DND-41 (cell line): Measurements from ENCODE around the gene DLK2.

Experiments
- ATAC-seq: fragments of 200-7000 bp; cut with Tn5 transposase; 3 replicates; pipeline ENCODE4 v1.9.1; 2021; ENCODE audit warnings: low read depth; ENCODE audit not compliant: insufficient read depth
- DNase-seq: peaks from one replicate; pipeline ENCODE4 v3.0.0-alpha.2; 2020
- H2AFZ ChIP-seq: 2 replicates; pipeline ENCODE4 v1.6.0; 2012; ENCODE audit warnings: low read depth, low read length
- H3K27ac ChIP-seq: 2 replicates; pipeline ENCODE4 v1.5.1; 2012; ENCODE audit warnings: low read length, inconsistent platforms
- H3K27me3 ChIP-seq: fragments of 200-600 bp; sonication (generic); 2 replicates; pipeline ENCODE4 v1.6.0; 2012; ENCODE audit warnings: low read length, mild to moderate bottlenecking, inconsistent platforms; ENCODE audit not compliant: insufficient read depth, poor library complexity
- H3K36me3 ChIP-seq: 2 replicates; pipeline ENCODE4 v1.5.1; 2012; ENCODE audit warnings: low read length, inconsistent platforms; ENCODE audit not compliant: insufficient read depth
- H3K4me1 ChIP-seq: 2 replicates; pipeline ENCODE4 v1.5.1; 2012; ENCODE audit warnings: mild to moderate bottlenecking, low read length; ENCODE audit not compliant: insufficient read depth
- H3K4me2 ChIP-seq: 2 replicates; pipeline ENCODE4 v1.6.0; 2012; ENCODE audit warnings: mild to moderate bottlenecking, moderate library complexity, low read length, inconsistent platforms; ENCODE audit not compliant: insufficient read depth
- H3K4me3 ChIP-seq, 2 experiments: fragments of 200-600 bp in 1 of 2; shearing (Covaris generic) in 1 of 2; 2 replicates each; pipeline ENCODE4 v1.5.1; 2012 to 2016; ENCODE audit warnings: inconsistent platforms in 2 of 2, low read length in 2 of 2, mild to moderate bottlenecking in 2 of 2, low read depth in 1 of 2, moderate library complexity in 1 of 2
- H3K79me2 ChIP-seq: 2 replicates; pipeline ENCODE4 v1.6.0; 2012; ENCODE audit warnings: low read length, inconsistent platforms; ENCODE audit not compliant: insufficient read depth
- H3K9ac ChIP-seq: 2 replicates; pipeline ENCODE4 v1.6.0; 2012; ENCODE audit warnings: low read depth, mild to moderate bottlenecking, inconsistent platforms, low read length, moderate library complexity
- H3K9me3 ChIP-seq: 2 replicates; pipeline ENCODE4 v1.5.1; 2012; ENCODE audit warnings: low read length, moderate library complexity, mild to moderate bottlenecking, inconsistent platforms; ENCODE audit not compliant: insufficient read depth, severe bottlenecking
- H4K20me1 ChIP-seq: 2 replicates; pipeline ENCODE4 v1.6.0; 2012; ENCODE audit warnings: low read length; ENCODE audit not compliant: insufficient read depth
- EZH2 ChIP-seq: IDR thresholded peaks from 3 replicates; pipeline ENCODE4 v1.6.1; 2012; ENCODE audit warnings: borderline replicate concordance, low read depth, mild to moderate bottlenecking, moderate library complexity, low read length, inconsistent platforms; ENCODE audit not compliant: severe bottlenecking
- TF ChIP-seq, protein P1 (sequence below): IDR thresholded peaks from 2 replicates; pipeline ENCODE4 v1.5.1; 2012; ENCODE audit warnings: borderline replicate concordance, low read length, moderate library complexity, mild to moderate bottlenecking; ENCODE audit not compliant: poor library complexity, severe bottlenecking; ENCODE audit errors: extremely low read depth

DLK2 gene

DNA sequence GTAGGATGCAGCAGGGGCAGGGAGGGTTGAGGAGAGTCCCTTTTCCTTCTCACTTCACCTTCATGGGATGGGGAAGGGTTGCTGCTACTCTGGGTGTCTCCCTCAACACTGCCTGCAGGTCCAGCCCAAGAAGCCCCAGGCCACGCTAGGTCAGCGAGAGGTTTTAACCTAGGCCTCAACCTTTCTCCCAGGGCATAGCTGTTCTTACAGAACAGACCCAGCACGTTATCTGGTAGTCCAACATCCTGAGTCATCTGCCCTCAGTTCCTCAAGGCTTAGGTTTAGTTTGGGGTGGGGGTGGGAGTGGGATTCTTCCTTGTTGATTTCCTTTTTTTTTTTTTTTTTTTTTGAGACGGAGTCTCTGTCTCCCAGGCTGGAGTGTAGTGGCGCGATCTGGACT, 39.0 kb upstream of the DLK2 start:
- H3K79me2 ChIP-seq = peaks cover 13% of the 10 kb centered on the region
- H3K27me3 ChIP-seq = no peaks in the 10 kb centered on the region
- peaks cover 29% of the 10 kb centered on the region for H4K20me1 ChIP-seq
- no peak overlapping the region for H3K4me3 ChIP-seq
- H3K9ac ChIP-seq = no peak overlapping the region
- no peaks in the 10 kb centered on the region for H3K4me1 ChIP-seq
- no peak overlapping the region for H2AFZ ChIP-seq
- H3K36me3 ChIP-seq = peaks cover 31% of the 10 kb centered on the region
- no peak for ATAC-seq
- TF ChIP-seq EZH2 = no peak
- TF ChIP-seq, protein P1, sequence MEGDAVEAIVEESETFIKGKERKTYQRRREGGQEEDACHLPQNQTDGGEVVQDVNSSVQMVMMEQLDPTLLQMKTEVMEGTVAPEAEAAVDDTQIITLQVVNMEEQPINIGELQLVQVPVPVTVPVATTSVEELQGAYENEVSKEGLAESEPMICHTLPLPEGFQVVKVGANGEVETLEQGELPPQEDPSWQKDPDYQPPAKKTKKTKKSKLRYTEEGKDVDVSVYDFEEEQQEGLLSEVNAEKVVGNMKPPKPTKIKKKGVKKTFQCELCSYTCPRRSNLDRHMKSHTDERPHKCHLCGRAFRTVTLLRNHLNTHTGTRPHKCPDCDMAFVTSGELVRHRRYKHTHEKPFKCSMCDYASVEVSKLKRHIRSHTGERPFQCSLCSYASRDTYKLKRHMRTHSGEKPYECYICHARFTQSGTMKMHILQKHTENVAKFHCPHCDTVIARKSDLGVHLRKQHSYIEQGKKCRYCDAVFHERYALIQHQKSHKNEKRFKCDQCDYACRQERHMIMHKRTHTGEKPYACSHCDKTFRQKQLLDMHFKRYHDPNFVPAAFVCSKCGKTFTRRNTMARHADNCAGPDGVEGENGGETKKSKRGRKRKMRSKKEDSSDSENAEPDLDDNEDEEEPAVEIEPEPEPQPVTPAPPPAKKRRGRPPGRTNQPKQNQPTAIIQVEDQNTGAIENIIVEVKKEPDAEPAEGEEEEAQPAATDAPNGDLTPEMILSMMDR = no peak
- H3K27ac ChIP-seq = no peak overlapping the region
- H3K9me3 ChIP-seq = no peaks in the 10 kb centered on the region
- H3K4me2 ChIP-seq = no peak overlapping the region
- no peak for DNase-seq

DNA sequence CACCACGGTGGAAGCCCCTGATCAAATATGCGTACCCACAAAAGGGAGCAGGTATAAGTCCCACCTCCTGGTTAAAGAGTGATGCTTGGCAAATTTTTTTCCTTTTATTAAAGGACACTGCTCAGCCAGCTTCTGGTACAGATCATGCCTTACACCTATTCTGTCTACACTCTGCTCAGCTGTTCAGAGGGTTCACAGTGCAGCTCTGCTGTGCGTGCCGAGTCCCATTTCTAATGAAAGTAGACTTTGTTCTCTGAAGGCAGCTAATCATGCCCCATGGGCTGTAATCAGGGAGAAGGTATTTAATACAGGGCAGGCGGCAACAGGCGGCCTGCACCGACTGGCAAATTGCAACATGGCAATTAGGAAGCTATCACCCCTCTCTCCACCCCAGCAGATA, 38.5 kb upstream of the DLK2 start:
- Histone ChIP-seq H3K79me2 (peaks cover 15% of the 10 kb centered on the region), H3K36me3 (peaks cover 27% of the 10 kb centered on the region), H3K9me3 (no peaks in the 10 kb centered on the region), H3K4me3 (no peak overlapping the region), H3K27ac (no peak overlapping the region), H3K4me2 (no peak overlapping the region), H2AFZ (no peak overlapping the region), H3K27me3 (no peaks in the 10 kb centered on the region), H3K4me1 (no peaks in the 10 kb centered on the region), H3K9ac (no peak overlapping the region), H4K20me1 (peaks cover 29% of the 10 kb centered on the region)
- TF ChIP-seq EZH2 = no peak
- TF ChIP-seq, protein P1 = no peak
- DNase-seq (no peak), ATAC-seq (no peak)

DNA sequence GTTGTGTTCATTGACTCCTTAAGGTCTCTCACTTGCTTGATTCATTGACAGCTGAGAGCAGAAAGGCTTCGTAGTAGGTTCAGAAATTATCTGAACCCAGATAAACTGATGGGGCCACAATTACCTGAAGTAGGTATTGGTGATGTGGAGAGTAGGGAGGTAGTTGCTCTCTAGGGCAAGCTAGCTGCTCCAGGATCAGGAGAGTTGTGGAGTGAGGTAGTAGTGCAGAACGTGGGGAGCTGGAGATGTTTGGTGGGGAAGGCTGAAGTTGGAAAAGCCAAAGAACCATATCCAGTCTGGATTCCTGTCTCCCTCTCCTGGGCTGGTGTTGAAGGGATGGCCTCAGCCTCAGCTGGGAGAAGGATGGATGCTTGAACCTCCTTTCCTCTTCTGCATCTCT, 37.9 kb upstream of the DLK2 start:
- H2AFZ ChIP-seq = no peak overlapping the region
- no peaks in the 10 kb centered on the region for H3K4me1 ChIP-seq
- H3K79me2 ChIP-seq = peaks cover 17% of the 10 kb centered on the region
- no peak overlapping the region for H3K27ac ChIP-seq
- H3K9ac ChIP-seq = no peak overlapping the region
- no peak for TF ChIP-seq EZH2
- TF ChIP-seq, protein P1 = no peak
- DNase-seq (no peak), ATAC-seq (no peak)
- peaks cover 29% of the 10 kb centered on the region for H4K20me1 ChIP-seq
- H3K9me3 ChIP-seq = no peaks in the 10 kb centered on the region
- H3K4me3 ChIP-seq = no peak overlapping the region
- H3K4me2 ChIP-seq = no peak overlapping the region
- no peaks in the 10 kb centered on the region for H3K27me3 ChIP-seq
- peaks cover 21% of the 10 kb centered on the region for H3K36me3 ChIP-seq

DNA sequence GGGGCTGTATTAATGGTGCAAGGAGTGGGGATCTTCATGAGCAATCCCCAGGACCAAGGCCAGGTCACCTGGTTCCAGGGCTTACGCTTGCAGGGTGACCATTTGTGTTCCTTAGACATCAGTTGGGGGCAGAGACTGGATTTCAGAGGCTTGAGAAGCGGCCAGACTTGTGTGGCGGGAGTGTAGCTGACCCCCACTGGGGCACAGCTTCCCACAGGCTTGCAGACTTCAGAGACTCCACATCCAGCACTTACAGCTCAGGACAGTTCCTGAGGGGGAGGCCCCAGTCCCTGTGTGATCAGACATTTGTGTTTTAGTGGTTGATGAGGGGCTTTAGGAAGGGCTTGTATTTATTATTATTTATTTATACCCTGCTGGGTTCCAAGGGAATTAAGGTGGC, 37.3 kb upstream of the DLK2 start:
- Histone ChIP-seq H3K79me2 (peaks cover 17% of the 10 kb centered on the region), H4K20me1 (peaks cover 29% of the 10 kb centered on the region), H3K27me3 (no peaks in the 10 kb centered on the region), H3K4me2 (no peak overlapping the region), H3K9me3 (no peaks in the 10 kb centered on the region), H3K4me1 (no peaks in the 10 kb centered on the region), H3K36me3 (peaks cover 17% of the 10 kb centered on the region), H2AFZ (no peak overlapping the region), H3K27ac (no peak overlapping the region), H3K4me3 (no peak overlapping the region), H3K9ac (no peak overlapping the region)
- no peak for DNase-seq
- no peak for TF ChIP-seq EZH2
- TF ChIP-seq, protein P1 = no peak
- ATAC-seq = no peak
